Gastroesophageal sphincter (tissue), 4 donors: ENCODE data around the gene TUBB2B. TPM values are rescaled to one million over a fixed set of nuclear protein-coding genes. Genes with fewer than 3 reads are reported as not detected.
"Not testable (repeated sequence)": the region's sequence is repeated elsewhere in the genome, so short reads cannot be mapped to it uniquely, and the experiment has no call there.

Source experiments
- ATAC-seq: fragments of 150-250 bp; one replicate; pipeline ENCODE4 v1.9.1; 2016; ENCODE audit warnings: mild to moderate bottlenecking, moderate library complexity
- H3K27ac ChIP-seq, 4 donors: fragments of 200-600 bp; sonication (generic) in 3 of 4; 1 replicate in 3 of 4; 2 replicates in 1 of 4; pipeline ENCODE4 v1.5.1; 2016 to 2019
- H3K27me3 ChIP-seq: fragments of 200-600 bp; sonication (generic); one replicate; pipeline ENCODE4 v1.5.1; 2019
- H3K36me3 ChIP-seq, 2 donors: fragments of 200-600 bp; sonication (generic); one replicate each; pipeline ENCODE4 v1.5.1; 2019; ENCODE audit warnings: control low read depth in 1 of 2
- H3K4me1 ChIP-seq, 3 donors: fragments of 200-600 bp; sonication (generic); 1 replicate in 2 of 3; 2 replicates in 1 of 3; pipeline ENCODE4 v1.5.1; 2016 to 2019; ENCODE audit warnings: control low read depth in 2 of 3
- H3K4me3 ChIP-seq, 2 donors: fragments of 200-600 bp; sonication (generic); one replicate each; pipeline ENCODE4 v1.5.1; 2019; ENCODE audit warnings: mild to moderate bottlenecking in 1 of 2, moderate library complexity in 1 of 2
- H3K9me3 ChIP-seq, 3 donors: fragments of 200-600 bp; sonication (generic); one replicate each; pipeline ENCODE4 v1.5.1; 2017 to 2019; ENCODE audit warnings: control low read depth in 2 of 3
- EP300 ChIP-seq: sonication (generic); formaldehyde crosslinking; IDR thresholded peaks from one replicate; pipeline ENCODE4 v1.6.1; 2017; ENCODE audit warnings: antibody characterized with exemption, mild to moderate bottlenecking
- POLR2A ChIP-seq, 2 donors: fragments of 450-650 bp; IDR thresholded peaks; one replicate each; pipeline ENCODE4 v1.6.1; 2017; ENCODE audit warnings: antibody characterized with exemption in 2 of 2, mild to moderate bottlenecking in 2 of 2, moderate library complexity in 1 of 2
- POLR2AphosphoS5 ChIP-seq: sonication (generic); formaldehyde crosslinking; IDR thresholded peaks from one replicate; pipeline ENCODE4 v1.6.1; 2017; ENCODE audit warnings: antibody characterized with exemption
- WGBS, 2 donors: methylation state at CpG; one replicate each; pipeline ENCODE4 v1.1.5; 2018; ENCODE audit warnings: low coverage in 1 of 2; 5-methylcytosine and 5-hydroxymethylcytosine counted together
- total RNA-seq, 4 donors: library from RNA; depleted of rRNA; stranded (reverse); fragments of >200 nt; gene quantifications; one replicate each; pipeline ENCODE4 v1.1.0, GENCODE V29; 2016
- TF ChIP-seq, protein P1 (sequence below), 4 experiments: fragments of 200-600 bp in 2 of 4; fragments of 450-650 bp in 2 of 4; sonication (generic) in 1 of 4; IDR thresholded peaks; one replicate each; pipeline ENCODE4 v1.5.1; 2017 to 2019; ENCODE audit warnings: antibody characterized with exemption in 4 of 4, mild to moderate bottlenecking in 2 of 4, moderate library complexity in 2 of 4

Gene TUBB2B
- total RNA-seq, 4 donors from 2014 or later: 11.5 to 42.8 (median 14.6) TPM

GRCh38 chr6:3194535-3195419, 32.7 kb downstream of the TUBB2B start:
- ATAC-seq: peak; percentile 41
- Histone ChIP-seq H3K27me3 (no peaks in the 10 kb centered on the region), H3K4me3 (no peak overlapping the region), H3K36me3 (no peaks in the 10 kb centered on the region), H3K9me3 (no peaks in the 10 kb centered on the region), H3K27ac (peak overlapping the region in 3 of 4 donors; percentile 29 to 53 (median 37)), H3K4me1 (peaks cover 0 to 15% (median 0%) of the 10 kb centered on the region in 3 donors)
- TF ChIP-seq POLR2A (IDR thresholded peaks at IDR 0.05): no peak
- no peak for TF ChIP-seq EP300
- no peak for TF ChIP-seq POLR2AphosphoS5
- TF ChIP-seq, protein P1, sequence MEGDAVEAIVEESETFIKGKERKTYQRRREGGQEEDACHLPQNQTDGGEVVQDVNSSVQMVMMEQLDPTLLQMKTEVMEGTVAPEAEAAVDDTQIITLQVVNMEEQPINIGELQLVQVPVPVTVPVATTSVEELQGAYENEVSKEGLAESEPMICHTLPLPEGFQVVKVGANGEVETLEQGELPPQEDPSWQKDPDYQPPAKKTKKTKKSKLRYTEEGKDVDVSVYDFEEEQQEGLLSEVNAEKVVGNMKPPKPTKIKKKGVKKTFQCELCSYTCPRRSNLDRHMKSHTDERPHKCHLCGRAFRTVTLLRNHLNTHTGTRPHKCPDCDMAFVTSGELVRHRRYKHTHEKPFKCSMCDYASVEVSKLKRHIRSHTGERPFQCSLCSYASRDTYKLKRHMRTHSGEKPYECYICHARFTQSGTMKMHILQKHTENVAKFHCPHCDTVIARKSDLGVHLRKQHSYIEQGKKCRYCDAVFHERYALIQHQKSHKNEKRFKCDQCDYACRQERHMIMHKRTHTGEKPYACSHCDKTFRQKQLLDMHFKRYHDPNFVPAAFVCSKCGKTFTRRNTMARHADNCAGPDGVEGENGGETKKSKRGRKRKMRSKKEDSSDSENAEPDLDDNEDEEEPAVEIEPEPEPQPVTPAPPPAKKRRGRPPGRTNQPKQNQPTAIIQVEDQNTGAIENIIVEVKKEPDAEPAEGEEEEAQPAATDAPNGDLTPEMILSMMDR (IDR thresholded peaks at IDR 0.05): no peak
- 39 to 51% methylated on average over 10 to 17 of the region's 19 CpGs for WGBS, 2 donors

DNA sequence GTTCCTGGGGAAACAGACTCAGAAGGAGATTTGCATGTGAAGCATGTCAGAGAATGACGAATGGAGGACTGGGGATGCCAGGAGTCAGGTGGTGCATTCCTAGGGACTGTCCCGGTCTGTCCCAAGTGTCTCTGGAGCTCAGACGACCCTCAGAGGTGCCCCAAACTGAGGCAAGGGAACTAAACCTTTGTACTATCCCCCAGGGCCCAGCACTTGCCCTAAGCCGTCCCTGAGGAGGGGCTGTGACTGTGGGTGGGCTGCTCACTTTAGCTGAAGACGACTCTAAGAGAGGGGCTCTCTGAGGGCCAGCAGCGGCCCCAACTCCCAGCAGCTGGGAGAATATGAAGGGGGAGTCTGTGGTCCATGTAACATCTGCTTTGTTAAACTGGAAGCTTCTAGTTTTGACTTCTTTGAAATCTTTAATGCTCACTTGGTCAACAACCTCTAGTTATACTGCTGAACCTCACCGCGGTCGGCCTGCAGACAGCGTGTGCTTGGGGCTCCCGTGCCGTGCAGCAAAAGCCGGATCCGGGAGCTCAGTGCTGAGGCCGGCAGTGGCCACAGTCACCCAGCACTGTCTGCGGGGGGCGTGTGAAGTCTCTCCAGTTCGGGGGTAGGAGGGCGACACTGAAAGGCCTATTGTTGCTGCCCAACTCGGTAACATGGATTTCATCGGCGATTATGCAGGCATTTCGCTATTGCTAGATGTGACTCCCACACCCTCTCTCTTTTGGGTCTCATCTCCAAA, 34.2 kb downstream of the TUBB2B start:
- no peaks in the 10 kb centered on the region for H3K27me3 ChIP-seq
- no peaks in the 10 kb centered on the region for H3K9me3 ChIP-seq
- H3K27ac ChIP-seq: no peak overlapping the region
- no peaks in the 10 kb centered on the region for H3K36me3 ChIP-seq
- H3K4me3 ChIP-seq: no peak overlapping the region
- TF ChIP-seq, protein P1 (IDR thresholded peaks at IDR 0.05): no peak
- no peak for TF ChIP-seq EP300
- TF ChIP-seq POLR2A (IDR thresholded peaks at IDR 0.05): no peak
- TF ChIP-seq POLR2AphosphoS5: no peak
- peaks cover 0 to 15% (median 0%) of the 10 kb centered on the region in 3 donors for H3K4me1 ChIP-seq
- WGBS, 2 donors: 75 to 80% methylated on average over 9 to 13 of the region's 23 CpGs
- no peak for ATAC-seq

DNA sequence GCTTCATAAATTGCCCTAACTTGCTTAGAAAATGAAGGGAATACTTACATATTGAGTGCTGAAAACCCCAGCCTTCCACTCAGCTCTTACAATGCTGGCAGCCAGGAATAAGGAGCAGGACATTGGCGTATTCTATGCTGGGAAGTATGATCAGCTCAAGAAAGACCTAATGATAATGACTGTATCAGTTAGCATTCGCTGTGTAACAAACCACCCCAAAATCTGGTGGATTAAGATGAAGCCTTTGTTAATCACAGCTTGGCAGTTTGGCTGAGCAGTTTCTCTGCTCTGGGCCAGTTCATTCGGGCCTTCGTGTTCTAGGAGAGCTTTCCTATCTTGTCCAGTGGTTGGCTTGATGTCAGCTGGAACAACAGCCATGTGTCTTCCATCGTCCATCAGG, 36.7 kb downstream of the TUBB2B start:
- H3K9me3 ChIP-seq: no peaks in the 10 kb centered on the region
- H3K27ac ChIP-seq: no peak overlapping the region
- 87 to 100% methylated on average over 1 to 4 of the region's 5 CpGs for WGBS, 2 donors
- no peaks in the 10 kb centered on the region for H3K36me3 ChIP-seq
- H3K27me3 ChIP-seq: no peaks in the 10 kb centered on the region
- peaks cover 0 to 15% (median 0%) of the 10 kb centered on the region in 3 donors for H3K4me1 ChIP-seq
- TF ChIP-seq POLR2AphosphoS5: no peak
- TF ChIP-seq POLR2A (IDR thresholded peaks at IDR 0.05): no peak
- TF ChIP-seq EP300: no peak
- TF ChIP-seq, protein P1 (IDR thresholded peaks at IDR 0.05): no peak
- H3K4me3 ChIP-seq: no peak overlapping the region
- ATAC-seq: no peak

DNA sequence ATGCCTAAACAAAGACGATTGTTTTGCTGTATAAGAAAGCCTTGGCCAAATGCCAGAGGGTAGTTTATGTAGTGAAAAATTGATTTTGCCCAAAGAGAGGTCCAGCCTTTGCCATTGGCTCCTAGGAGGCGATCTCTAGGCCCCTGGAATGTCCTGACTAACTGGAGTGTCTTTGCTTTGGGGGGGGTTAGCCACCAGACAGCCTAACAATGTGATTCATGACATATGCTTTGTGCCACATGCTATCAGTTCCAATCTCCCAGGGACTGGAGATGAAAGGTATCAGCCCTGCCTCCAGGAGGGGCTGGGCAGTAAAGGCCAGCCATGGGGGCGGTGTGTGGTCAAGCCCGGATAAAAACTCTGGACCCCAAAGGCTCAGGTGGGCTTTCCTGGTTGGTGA, 37.4 kb downstream of the TUBB2B start:
- no peak overlapping the region for H3K27ac ChIP-seq
- WGBS, 2 donors: 65 to 80% methylated on average over 1 to 3 of the region's 4 CpGs
- TF ChIP-seq POLR2AphosphoS5 (no peak), EP300 (no peak), POLR2A (IDR thresholded peaks at IDR 0.05) (no peak)
- TF ChIP-seq, protein P1 (IDR thresholded peaks at IDR 0.05): no peak
- no peaks in the 10 kb centered on the region for H3K9me3 ChIP-seq
- no peak overlapping the region for H3K4me3 ChIP-seq
- ATAC-seq: no peak
- H3K27me3 ChIP-seq: no peaks in the 10 kb centered on the region
- H3K36me3 ChIP-seq: no peaks in the 10 kb centered on the region
- H3K4me1 ChIP-seq: peaks cover 0 to 8% (median 0%) of the 10 kb centered on the region in 3 donors

- H3K4me3 ChIP-seq, ATAC-seq, H3K4me1 ChIP-seq, H3K9me3 ChIP-seq, H3K27me3 ChIP-seq, H3K36me3 ChIP-seq, H3K27ac ChIP-seq: not testable (repeated sequence)
- 92 to 98% methylated on average over 2 to 9 of the region's 10 CpGs for WGBS, 2 donors
Measured at GRCh38 chr6:3189192-3189591, 38.3 kb downstream of the TUBB2B start.
